Adrenal gland (tissue), 12 donors: ENCODE measurements around the gene PXN. TPM values are rescaled to one million over a fixed set of nuclear protein-coding genes. Genes with fewer than 3 reads are reported as not detected.
A peak's percentile ranks its signal among the peaks of the same experiment; 100 is the strongest.

Source experiments
- DNase-seq, 7 donors: peaks; one replicate each; pipeline ENCODE4 v3.0.0-alpha.2; 2019 to 2020
- H3K27ac ChIP-seq, 5 donors: fragments of 200-600 bp; sonication (generic) in 4 of 5; 1 replicate in 3 of 5; 2 replicates in 2 of 5; pipeline versions ENCODE4 v1.5.1 to v1.8.0; 2016 to 2020; ENCODE audit warnings: mild to moderate bottlenecking in 1 of 5
- H3K27me3 ChIP-seq: fragments of 200-600 bp; 2 replicates; pipeline ENCODE4 v1.8.0; 2021
- H3K36me3 ChIP-seq, 2 donors: fragments of 200-600 bp; replicated peaks in 1 of 2; 1 replicate in 1 of 2; 2 replicates in 1 of 2; pipeline versions ENCODE4 v1.5.1 to v1.8.0; 2018 to 2022
- H3K4me1 ChIP-seq, 2 donors: fragments of 200-600 bp; replicated peaks in 1 of 2; 1 replicate in 1 of 2; 2 replicates in 1 of 2; pipeline versions ENCODE4 v1.5.1 to v1.8.0; 2018 to 2021
- H3K4me3 ChIP-seq, 4 donors: fragments of 200-600 bp; sonication (generic) in 3 of 4; one replicate each; pipeline ENCODE4 v1.5.1; 2016 to 2018
- H3K9me3 ChIP-seq, 3 donors: fragments of 200-600 bp; sonication (generic) in 1 of 3; replicated peaks in 1 of 3; 1 replicate in 2 of 3; 2 replicates in 1 of 3; pipeline versions ENCODE4 v1.5.1 to v1.8.0; 2016 to 2021
- CTCF ChIP-seq, 6 experiments: fragments of 450-650 bp in 4 of 6; fragments of 200-600 bp in 2 of 6; sonication (generic) in 1 of 6; IDR thresholded peaks; 1 replicate in 5 of 6; 2 replicates in 1 of 6; pipeline versions ENCODE4 v1.5.1 to v1.8.0; 2016 to 2021; ENCODE audit warnings: antibody characterized with exemption in 6 of 6, mild to moderate bottlenecking in 2 of 6, moderate library complexity in 1 of 6
- POLR2A ChIP-seq, 2 donors: fragments of 450-650 bp; IDR thresholded peaks; one replicate each; pipeline ENCODE4 v1.6.1; 2017; ENCODE audit warnings: antibody characterized with exemption in 2 of 2, mild to moderate bottlenecking in 2 of 2, moderate library complexity in 1 of 2
- WGBS, 4 donors: extraction: QIAGEN DNeasy Blood & Tissue Kit in 2 of 4; methylation state at CpG; one replicate each; pipeline versions ENCODE4 v1.1.5 to v1.1.7; 2013 to 2017; 5-methylcytosine and 5-hydroxymethylcytosine counted together
- intact Hi-C, 2 donors: fragments of 100-400 bp; cut with DNase I; formaldehyde crosslinking; loops; one replicate each; pipeline versions ENCODE4 v1.14.1 to v1.15.0; 2022 to 2023
- polyA plus RNA-seq, 3 donors: library from polyadenylated mRNA; stranded (reverse); fragments of 200-250 nt in 2 of 3; fragments of 350-450 nt in 1 of 3; fragmentation: Illumina TruSeq in 1 of 3; extraction: RNeasy Lipid Tissue Mini Kit (QIAGEN cat#74804) in 1 of 3; gene quantifications; one replicate each; pipeline ENCODE4 v1.2.3, GENCODE V29; 2013 to 2014
- total RNA-seq, 9 donors: library from RNA; depleted of rRNA in 4 of 9; stranded (reverse); fragments of >200 nt in 4 of 9; fragments of 120-200 nt in 1 of 9; fragmentation: NEBNext Ultra II Directional in 1 of 9; extraction: Animal tissue kit (Norgen Biotek cat#: 25700) in 1 of 9; gene quantifications; one replicate each; pipeline versions ENCODE4 v1.1.0 to v1.2.4, GENCODE V29; 2013 to 2023
- donor health status: healthy with polysubstance abuse.
- donor health status: Bipolar disorder and iron deficiency.
- donor health status: DM: yes; HTN: yes; CAD: no.
- donor health status: DM: no; HTN: no; CAD: no.
- donor health status: DM: no; HTN: no; CAD: no.
- donor health status: DM: yes; HTN: yes; CAD: no.

PXN gene
- total and polyA plus RNA-seq, 12 donors: 12.5 to 156 (median 92.4) TPM

DNA sequence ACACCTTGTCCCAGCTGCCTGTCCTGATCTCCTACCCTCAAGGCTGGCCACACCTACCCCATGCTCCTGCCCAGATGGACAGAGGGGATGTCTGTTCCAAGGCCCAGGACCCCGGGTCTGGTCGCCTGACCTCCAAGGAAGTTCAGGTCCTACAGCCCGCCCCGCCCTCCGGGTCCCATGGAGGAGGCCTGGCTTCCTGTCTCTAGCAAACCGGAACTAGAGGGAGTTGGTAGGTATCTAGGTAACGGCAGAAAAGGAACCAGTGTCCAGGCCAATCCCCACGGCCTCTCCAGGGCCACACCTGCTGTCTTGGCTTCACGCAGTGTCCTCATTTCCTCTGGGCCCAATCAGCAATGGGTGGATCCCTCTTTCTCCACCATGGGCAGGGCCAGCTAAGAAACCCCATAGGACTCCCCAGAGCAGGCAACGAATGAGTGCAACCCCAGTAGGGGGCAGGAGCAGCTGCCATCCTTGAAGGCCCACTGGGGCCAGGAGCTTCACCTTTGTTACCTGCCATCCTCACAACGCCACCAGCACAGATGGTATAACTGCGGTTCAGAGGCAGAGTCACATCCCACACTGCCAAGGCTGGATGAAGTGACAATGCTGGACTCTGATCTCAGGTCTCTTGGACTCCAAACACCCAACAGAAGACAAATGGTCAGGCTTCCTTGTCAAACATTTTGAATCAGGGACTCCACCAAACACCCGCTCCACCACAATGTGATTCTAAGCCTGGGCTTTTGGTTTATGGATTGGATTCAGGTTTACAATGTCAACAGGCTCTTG is 39.5 kb downstream of the PXN start:
- no peaks in the 10 kb centered on the region for H3K9me3 ChIP-seq
- TF ChIP-seq CTCF (IDR thresholded peaks at IDR 0.05): no peak
- no peak for TF ChIP-seq POLR2A (IDR thresholded peaks at IDR 0.05)
- no peak for DNase-seq
- no peak overlapping the region for H3K4me3 ChIP-seq
- peaks cover 29 to 54% of the 10 kb centered on the region in 2 donors for H3K4me1 ChIP-seq
- H3K36me3 ChIP-seq: peaks cover 0 to 43% of the 10 kb centered on the region in 2 donors
- intact Hi-C loops: loop anchor here in 1 of 2 donors (2.0 kb wide), 1 partner anchor 41 kb away; no protein-coding TSS in a partner anchor
- WGBS, 4 donors: 59 to 78% (median 66%) methylated on average over 9 to 13 of the region's 13 CpGs
- H3K27ac ChIP-seq: peak overlapping the region in 4 of 5 donors; percentile 9 to 69 (median 45)
- no peaks in the 10 kb centered on the region for H3K27me3 ChIP-seq

DNA sequence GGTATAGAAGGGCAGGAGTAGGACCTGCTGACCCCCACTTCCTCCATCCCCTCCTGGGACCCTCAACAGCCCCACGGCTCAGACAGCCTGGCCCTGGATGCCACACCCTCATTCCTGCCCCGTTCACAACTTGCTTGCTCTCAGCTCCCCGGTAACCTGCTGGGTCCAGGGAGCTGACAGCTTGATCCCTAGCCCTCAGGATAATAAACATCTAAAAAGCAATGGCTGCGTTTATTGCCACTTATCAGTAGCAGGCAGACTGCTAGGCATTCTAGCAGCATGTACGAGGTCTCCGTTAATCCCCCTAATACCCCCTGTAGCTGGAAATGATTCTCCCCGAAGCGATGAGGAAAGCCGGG is 40.4 kb downstream of the PXN start:
- Histone ChIP-seq H3K4me1 (peaks cover 21 to 47% of the 10 kb centered on the region in 2 donors), H3K27ac (peak overlapping the region in 3 of 5 donors; percentile 34 to 69 (median 56)), H3K27me3 (no peaks in the 10 kb centered on the region), H3K36me3 (peaks cover 0 to 51% of the 10 kb centered on the region in 2 donors), H3K9me3 (no peaks in the 10 kb centered on the region), H3K4me3 (no peak overlapping the region)
- TF ChIP-seq POLR2A (IDR thresholded peaks at IDR 0.05) (no peak), CTCF (IDR thresholded peaks at IDR 0.05) (no peak)
- 49 to 68% (median 61%) methylated on average over 5 to 9 of the region's 9 CpGs for WGBS, 4 donors
- intact Hi-C loops: no loop called here
- DNase-seq: no peak

GRCh38 chr12:120224304-120225199 is 41.0 kb downstream of the PXN start:
- H3K36me3 ChIP-seq: peaks cover 0 to 57% of the 10 kb centered on the region in 2 donors
- 62 to 83% (median 69%) methylated on average over 8 to 25 of the region's 25 CpGs for WGBS, 4 donors
- peak in 1 of 7 donors; percentile 79 for DNase-seq
- H3K4me1 ChIP-seq: peaks cover 15 to 41% of the 10 kb centered on the region in 2 donors
- H3K27me3 ChIP-seq: no peaks in the 10 kb centered on the region
- no peak overlapping the region for H3K4me3 ChIP-seq
- intact Hi-C loops: no loop called here
- H3K9me3 ChIP-seq: no peaks in the 10 kb centered on the region
- TF ChIP-seq CTCF (IDR thresholded peaks at IDR 0.05): no peak
- no peak for TF ChIP-seq POLR2A (IDR thresholded peaks at IDR 0.05)
- peak overlapping the region in 2 of 5 donors; percentile 56 to 69 for H3K27ac ChIP-seq
